Ascending aorta (tissue), 2 donors: ENCODE data around the gene FILIP1L. TPM values are rescaled to one million over a fixed set of nuclear protein-coding genes. Genes with fewer than 3 reads are reported as not detected.
A peak's percentile ranks its signal among the peaks of the same experiment; 100 is the strongest.

Source experiments
- DNase-seq, 2 donors: peaks; one replicate each; pipeline ENCODE4 v3.0.0-alpha.2; 2019; ENCODE audit warnings: low spot score in 2 of 2
- H3K27ac ChIP-seq, 2 donors: fragments of 200-600 bp; sonication (generic); one replicate each; pipeline ENCODE4 v1.5.1; 2016 to 2017; ENCODE audit warnings: mild to moderate bottlenecking in 1 of 2
- H3K27me3 ChIP-seq: fragments of 200-600 bp; sonication (generic); one replicate; pipeline ENCODE4 v1.5.1; 2017
- H3K36me3 ChIP-seq, 2 donors: fragments of 200-600 bp; sonication (generic); one replicate each; pipeline ENCODE4 v1.5.1; 2016
- H3K4me1 ChIP-seq, 2 donors: fragments of 200-600 bp; sonication (generic); one replicate each; pipeline ENCODE4 v1.5.1; 2016 to 2017; ENCODE audit warnings: mild to moderate bottlenecking in 1 of 2
- H3K4me3 ChIP-seq, 2 donors: fragments of 200-600 bp; sonication (generic); one replicate each; pipeline ENCODE4 v1.5.1; 2016 to 2017; ENCODE audit warnings: mild to moderate bottlenecking in 1 of 2
- H3K9me3 ChIP-seq, 2 donors: fragments of 200-600 bp; sonication (generic); one replicate each; pipeline ENCODE4 v1.5.1; 2016
- CTCF ChIP-seq, 3 experiments: fragments of 200-600 bp in 2 of 3; fragments of 450-650 bp in 1 of 3; sonication (generic) in 2 of 3; IDR thresholded peaks; one replicate each; pipeline ENCODE4 v1.5.1; 2016 to 2019; ENCODE audit warnings: antibody characterized with exemption in 3 of 3, mild to moderate bottlenecking in 1 of 3, moderate library complexity in 1 of 3
- intact Hi-C: fragments of 100-400 bp; cut with DNase I; formaldehyde crosslinking; loops from one replicate; pipeline ENCODE4 v1.15.1; 2023
- total RNA-seq: library from RNA; depleted of rRNA; stranded (reverse); fragments of >200 nt; gene quantifications from one replicate; pipeline ENCODE4 v1.1.0, GENCODE V29; 2016

FILIP1L gene
- total RNA-seq, 1 donor from 2014 or later = 106 TPM

GRCh38 chr3:99971761-99972160 lies 142.5 kb downstream of the FILIP1L start:
- peak overlapping the region; percentile 76 to 79 for H3K27ac ChIP-seq
- H3K4me3 ChIP-seq = no peak overlapping the region
- intact Hi-C loops = no loop called here
- no peaks in the 10 kb centered on the region for H3K9me3 ChIP-seq
- peaks cover 3 to 16% of the 10 kb centered on the region in 2 donors for H3K4me1 ChIP-seq
- no peak for DNase-seq
- TF ChIP-seq CTCF (IDR thresholded peaks at IDR 0.05) = no peak
- no peaks in the 10 kb centered on the region for H3K27me3 ChIP-seq
- H3K36me3 ChIP-seq = no peaks in the 10 kb centered on the region

GRCh38 chr3:99970198-99970597 lies 144.1 kb downstream of the FILIP1L start:
- peaks cover 3 to 29% of the 10 kb centered on the region in 2 donors for H3K4me1 ChIP-seq
- DNase-seq = no peak
- no peaks in the 10 kb centered on the region for H3K9me3 ChIP-seq
- H3K27ac ChIP-seq = peak overlapping the region; percentile 13 to 76
- no peaks in the 10 kb centered on the region for H3K36me3 ChIP-seq
- intact Hi-C loops = no loop called here
- TF ChIP-seq CTCF (IDR thresholded peaks at IDR 0.05) = no peak
- no peak overlapping the region for H3K4me3 ChIP-seq
- no peaks in the 10 kb centered on the region for H3K27me3 ChIP-seq

- Histone ChIP-seq H3K4me3 (no peak overlapping the region), H3K4me1 (peaks cover 3 to 37% of the 10 kb centered on the region in 2 donors), H3K27me3 (no peaks in the 10 kb centered on the region), H3K9me3 (no peaks in the 10 kb centered on the region), H3K27ac (peak overlapping the region in 1 of 2 donors; percentile 76), H3K36me3 (no peaks in the 10 kb centered on the region)
- DNase-seq = no peak
- intact Hi-C loops = loop anchor here (5.0 kb wide), 3 partner anchors 73 to 193 kb away; no protein-coding TSS in a partner anchor
- TF ChIP-seq CTCF (IDR thresholded peaks at IDR 0.05) = no peak
Measured at GRCh38 chr3:99969136-99969535, 145.2 kb downstream of the FILIP1L start.

GRCh38 chr3:99967796-99968195 lies 146.5 kb downstream of the FILIP1L start:
- H3K4me1 ChIP-seq = peaks cover 2 to 41% of the 10 kb centered on the region in 2 donors

GRCh38 chr3:99966662-99967416 lies 147.5 kb downstream of the FILIP1L start:
- Histone ChIP-seq H3K9me3 (no peaks in the 10 kb centered on the region), H3K27me3 (no peaks in the 10 kb centered on the region), H3K36me3 (no peaks in the 10 kb centered on the region), H3K27ac (peak overlapping the region; percentile 88 to 91), H3K4me3 (peak overlapping the region in 1 of 2 donors; percentile 37), H3K4me1 (peaks cover 5 to 46% of the 10 kb centered on the region in 2 donors)
- intact Hi-C loops = loop anchor here (2.0 to 5.0 kb wide), 4 partner anchors 26 to 195 kb away; no protein-coding TSS in a partner anchor
- peak in 1 of 2 donors; percentile 71 for DNase-seq
- no peak for TF ChIP-seq CTCF (IDR thresholded peaks at IDR 0.05)

More at GRCh38 chr3:99967796-99968195, 146.5 kb downstream of the FILIP1L start:
- DNase-seq = no peak
- no peak for TF ChIP-seq CTCF (IDR thresholded peaks at IDR 0.05)
- H3K27ac ChIP-seq = peak overlapping the region; percentile 88 to 91
- no peaks in the 10 kb centered on the region for H3K27me3 ChIP-seq
- intact Hi-C loops = loop anchor here (2.0 to 5.0 kb wide), 4 partner anchors 27 to 195 kb away; no protein-coding TSS in a partner anchor
- H3K4me3 ChIP-seq = no peak overlapping the region
- H3K9me3 ChIP-seq = no peaks in the 10 kb centered on the region
- no peaks in the 10 kb centered on the region for H3K36me3 ChIP-seq
